HCT116 (cell line): ENCODE results near the gene POU3F1. TPM values are rescaled to one million over a fixed set of nuclear protein-coding genes. Genes with fewer than 3 reads are reported as not detected.

Experiments
- ATAC-seq: fragments of 200-7000 bp; cut with Tn5 transposase; 2 replicates; pipeline ENCODE4 v1.9.1; 2020; ENCODE audit warnings: mild to moderate bottlenecking, moderate library complexity
- BruUV-seq: library from RNA; stranded (reverse); fragments of 400-500 nt; replicated peaks from 2 replicates; lab custom pipeline; 2021; lab: Mats Ljungman, UMichigan
- CTCF ChIA-PET: fragments of 300-600 bp; sonication (Branson Sonifier 250); formaldehyde crosslinking; loops from one replicate; lab custom pipeline; 2021; ENCODE audit warnings: antibody characterized with exemption; lab: Charles Lee
- POLR2A ChIA-PET: fragments of 300-600, 350-600 bp; sonication (Branson Sonifier 250); formaldehyde crosslinking; loops from one replicate; lab custom pipeline; 2021; ENCODE audit warnings: antibody characterized with exemption; lab: Charles Lee
- RAD21 ChIA-PET, 2 experiments: fragments of 300-600 bp; sonication (Branson Sonifier 250); formaldehyde crosslinking; loops; one replicate each; lab custom pipeline; 2023; ENCODE audit warnings: low total read pairs in 2 of 2; ENCODE audit not compliant: uncharacterized antibody in 2 of 2, unreplicated experiment in 2 of 2, low non-redundant PET in 1 of 2; lab: Charles Lee
- DNase-seq: peaks from one replicate; pipeline ENCODE4 v3.0.0-alpha.2; 2010; ENCODE audit warnings: low read depth, low spot score
- H2AFZ ChIP-seq: fragments of 200-600 bp; shearing (Covaris generic), sonication (generic); 2 replicates; pipeline ENCODE4 v1.6.1; 2017; ENCODE audit warnings: low read depth, mixed run types, mixed read lengths, antibody characterized with exemption, low read length; ENCODE audit not compliant: poor library complexity, severe bottlenecking
- H3K27ac ChIP-seq: 2 replicates; pipeline ENCODE4 v1.5.1; 2012; ENCODE audit warnings: low read depth, low read length
- H3K27me3 ChIP-seq: fragments of 200-600 bp; sonication (generic); 2 replicates; pipeline ENCODE4 v1.6.1; 2016; ENCODE audit warnings: mixed run types, low read length, mixed read lengths; ENCODE audit not compliant: insufficient read depth
- H3K36me3 ChIP-seq, 2 experiments: fragments of 200-500 bp in 1 of 2; fragments of 200-600 bp in 1 of 2; sonication (Bioruptor generic) in 1 of 2; sonication (generic) in 1 of 2; 2 replicates each; pipeline versions ENCODE4 v1.5.1 to v1.6.1; 2014 to 2016; ENCODE audit warnings: low read length in 2 of 2, inconsistent platforms in 1 of 2, mixed read lengths in 1 of 2, mixed run types in 1 of 2; ENCODE audit not compliant: insufficient read depth in 2 of 2, control insufficient read depth in 1 of 2
- H3K4me1 ChIP-seq, 2 experiments: fragments of 200-600 bp in 1 of 2; sonication (generic) in 1 of 2; 2 replicates each; pipeline versions ENCODE4 v1.5.1 to v1.6.1; 2012 to 2017; ENCODE audit warnings: low read length in 2 of 2, inconsistent platforms in 1 of 2, mild to moderate bottlenecking in 1 of 2, mixed read lengths in 1 of 2, mixed run types in 1 of 2, moderate library complexity in 1 of 2; ENCODE audit not compliant: insufficient read depth in 2 of 2, control insufficient read depth in 1 of 2
- H3K4me2 ChIP-seq: fragments of 200-600 bp; sonication (generic); 2 replicates; pipeline ENCODE4 v1.6.1; 2017; ENCODE audit warnings: mixed run types, low read length, mixed read lengths
- H3K4me3 ChIP-seq, 2 experiments: fragments of 200-600 bp in 1 of 2; sonication (generic) in 1 of 2; replicated peaks in 1 of 2; 2 replicates each; pipeline ENCODE4 v1.5.1; 2011 to 2016; ENCODE audit warnings: low read length in 2 of 2, control low read depth in 1 of 2, low read depth in 1 of 2, mild to moderate bottlenecking in 1 of 2, mixed read lengths in 1 of 2, mixed run types in 1 of 2
- H3K79me2 ChIP-seq: fragments of 200-600 bp; sonication (generic); 2 replicates; pipeline ENCODE4 v1.6.1; 2017; ENCODE audit warnings: mild to moderate bottlenecking, mixed run types, low read length, moderate library complexity, mixed read lengths; ENCODE audit not compliant: insufficient read depth
- H3K9ac ChIP-seq: fragments of 200-600 bp; sonication (generic); 2 replicates; pipeline ENCODE4 v1.6.1; 2016; ENCODE audit warnings: low read length, mixed read lengths
- H3K9me2 ChIP-seq: fragments of 200-600 bp; sonication (generic), shearing (Covaris generic); 2 replicates; pipeline ENCODE4 v1.6.1; 2017; ENCODE audit warnings: mixed run types, mild to moderate bottlenecking, moderate library complexity; ENCODE audit not compliant: insufficient read depth
- H3K9me3 ChIP-seq, 2 experiments: fragments of 200-500 bp in 1 of 2; fragments of 200-600 bp in 1 of 2; sonication (Bioruptor generic) in 1 of 2; sonication (generic) in 1 of 2; 2 replicates each; pipeline ENCODE4 v1.6.1; 2014 to 2017; ENCODE audit warnings: low read length in 2 of 2, mixed read lengths in 2 of 2, inconsistent platforms in 1 of 2, low read depth in 1 of 2, mild to moderate bottlenecking in 1 of 2, mixed run types in 1 of 2, moderate library complexity in 1 of 2; ENCODE audit not compliant: control insufficient read depth in 1 of 2, insufficient read depth in 1 of 2
- H4K20me1 ChIP-seq: fragments of 200-600 bp; sonication (generic), shearing (Covaris generic); 2 replicates; pipeline ENCODE4 v1.6.1; 2017; ENCODE audit warnings: mixed run types, mild to moderate bottlenecking, moderate library complexity; ENCODE audit not compliant: insufficient read depth
- CEBPB ChIP-seq: IDR thresholded peaks from 2 replicates; pipeline ENCODE4 v1.6.1; 2012; ENCODE audit warnings: low read depth
- ELF1 ChIP-seq: IDR thresholded peaks from 2 replicates; pipeline ENCODE4 v1.6.1; 2012; ENCODE audit warnings: low read depth, borderline replicate concordance
- JUND ChIP-seq: IDR thresholded peaks from 2 replicates; pipeline ENCODE4 v1.6.1; 2012
- POLR2A ChIP-seq: IDR thresholded peaks from 2 replicates; pipeline ENCODE4 v1.7.0; 2011; ENCODE audit warnings: borderline replicate concordance; ENCODE audit not compliant: insufficient read depth, insufficient read length; ENCODE audit errors: extremely low read depth
- POLR2AphosphoS5 ChIP-seq: IDR thresholded peaks from 2 replicates; pipeline ENCODE4 v1.6.1; 2011; ENCODE audit warnings: mild to moderate bottlenecking, low read depth, low read length, moderate library complexity
- RAD21 ChIP-seq: IDR thresholded peaks from 2 replicates; pipeline ENCODE4 v1.6.1; 2012; ENCODE audit warnings: low read depth, mild to moderate bottlenecking
- ZFX ChIP-seq: fragments of 450-650 bp; IDR thresholded peaks from 2 replicates; pipeline ENCODE4 v1.6.1; 2017
- intact Hi-C: fragments of 100-400 bp; cut with micrococcal nuclease; formaldehyde crosslinking; loops from 2 replicates; pipeline ENCODE4 v1.10.0; 2022
- total RNA-seq: library from RNA; stranded (reverse); gene quantifications from one replicate; pipeline ENCODE4 v1.2.1, GENCODE V29; 2021; ENCODE audit not compliant: unreplicated experiment

Gene POU3F1
- total RNA-seq, 1 experiment from 2014 or later = not detected

- ChIA-PET RAD21 (no interaction called here), POLR2A (interaction anchor here (0.6 kb wide), 1 partner anchor 803 kb away, joined by 4 read pairs; no protein-coding TSS in a partner anchor), CTCF (no interaction called here)
- H3K27ac ChIP-seq = peak within 1 kb of the TSS; percentile 76
- no peaks in the 10 kb centered on the region for H3K9me2 ChIP-seq
- ATAC-seq (peak; percentile 76), DNase-seq (no peak)
- no peak for TF ChIP-seq JUND
- TF ChIP-seq ZFX = peak; percentile 45; the same call in 1 of the 2 replicates
- no peak for TF ChIP-seq ELF1
- TF ChIP-seq CEBPB = no peak
- TF ChIP-seq RAD21 = no peak
- TF ChIP-seq POLR2AphosphoS5 = peak; percentile 80
- peak; percentile 41 for TF ChIP-seq POLR2A
- no peaks in the 10 kb centered on the region for H3K9me3 ChIP-seq
- peaks cover 35 to 58% of the 10 kb centered on the region in 2 experiments for H3K4me1 ChIP-seq
- peak within 1 kb of the TSS; percentile 74 for H3K9ac ChIP-seq
- intact Hi-C loops = no loop called here
- H3K4me3 ChIP-seq = peak within 1 kb of the TSS; percentile 80 to 88
- no peak within 1 kb of the TSS for H2AFZ ChIP-seq
- no peaks in the 10 kb centered on the region for H3K27me3 ChIP-seq
- peak within 1 kb of the TSS; percentile 82 for H3K4me2 ChIP-seq
- peaks cover 43% of the 10 kb centered on the region for H3K79me2 ChIP-seq
- no peaks in the 10 kb centered on the region for H4K20me1 ChIP-seq
- no TSS peak for BruUV-seq
- no peaks in the 10 kb centered on the region for H3K36me3 ChIP-seq
Observed at GRCh38 chr1:38005195-38006007, 41.2 kb downstream of the POU3F1 start, which contains the start of gene FHL3. Gene FHL3, minus strand, starts transcription at chr1:38005514. Its CDS starts 6,102 bp downstream, at chr1:37999412.

GRCh38 chr1:38004284-38005108 is 42.1 kb downstream of the POU3F1 start:
- peaks cover 44 to 67% of the 10 kb centered on the region in 2 experiments for H3K4me1 ChIP-seq
- POLR2A ChIA-PET = interaction anchor here (1.2 kb wide), 1 partner anchor 8 kb away, joined by 3 read pairs; the partner anchor contains the start of gene UTP11

More at GRCh38 chr1:38004284-38005108, 42.1 kb downstream of the POU3F1 start:
- RAD21 ChIA-PET = interaction anchor here in 1 of 2 experiments (0.7 kb wide), 1 partner anchor 9 kb away, joined by 5 read pairs; no protein-coding TSS in a partner anchor
- H4K20me1 ChIP-seq = no peaks in the 10 kb centered on the region
- peak overlapping the region; percentile 74 for H3K9ac ChIP-seq
- peak overlapping the region; percentile 80 to 88 for H3K4me3 ChIP-seq
- no peak for TF ChIP-seq CEBPB
- CTCF ChIA-PET = no interaction called here
- peaks cover 45% of the 10 kb centered on the region for H3K79me2 ChIP-seq
- H3K27ac ChIP-seq = peak overlapping the region; percentile 49
- DNase-seq = no peak
- H3K27me3 ChIP-seq = no peaks in the 10 kb centered on the region
- H3K9me3 ChIP-seq = no peaks in the 10 kb centered on the region
- BruUV-seq = TSS peak; percentile 68
- H3K36me3 ChIP-seq = no peaks in the 10 kb centered on the region
- peak; percentile 2 for ATAC-seq
- H3K4me2 ChIP-seq = peak overlapping the region; percentile 82
- H3K9me2 ChIP-seq = no peaks in the 10 kb centered on the region
- no peak overlapping the region for H2AFZ ChIP-seq
- intact Hi-C loops = no loop called here
